Osteocyte (in vitro differentiated cells): ENCODE data around the gene SH3PXD2B. TPM values are rescaled to one million over a fixed set of nuclear protein-coding genes. Genes with fewer than 3 reads are reported as not detected.
"Not testable (repeated sequence)": the region's sequence is repeated elsewhere in the genome, so short reads cannot be mapped to it uniquely, and the experiment has no call there.

Experiments
- DNase-seq: peaks from one replicate; pipeline ENCODE4 v3.0.0; 2021; ENCODE audit warnings: mixed read lengths; ENCODE audit not compliant: unreplicated experiment; ENCODE audit errors: extremely low spot score
- H3K27ac Mint-ChIP-seq: one replicate; pipeline ENCODE4 v1.8.0; 2021; ENCODE audit warnings: mild to moderate bottlenecking, mixed read lengths; ENCODE audit not compliant: unreplicated experiment
- H3K27me3 Mint-ChIP-seq: one replicate; pipeline ENCODE4 v1.8.0; 2021; ENCODE audit warnings: mixed read lengths; ENCODE audit not compliant: unreplicated experiment
- H3K36me3 Mint-ChIP-seq: one replicate; pipeline ENCODE4 v1.8.0; 2021; ENCODE audit warnings: mixed read lengths; ENCODE audit not compliant: unreplicated experiment
- H3K4me1 Mint-ChIP-seq: one replicate; pipeline ENCODE4 v1.8.0; 2021; ENCODE audit warnings: mixed read lengths; ENCODE audit not compliant: unreplicated experiment
- H3K4me3 Mint-ChIP-seq: one replicate; pipeline ENCODE4 v1.8.0; 2021; ENCODE audit warnings: mild to moderate bottlenecking, moderate library complexity, mixed read lengths; ENCODE audit not compliant: unreplicated experiment
- H3K9me3 Mint-ChIP-seq: one replicate; pipeline ENCODE4 v1.8.0; 2021; ENCODE audit warnings: mixed read lengths; ENCODE audit not compliant: unreplicated experiment
- CTCF ChIP-seq: fragments of 200-600 bp; sonication (generic); IDR thresholded peaks from 2 replicates; pipeline ENCODE4 v1.5.0; 2021; ENCODE audit warnings: antibody characterized with exemption, mild to moderate bottlenecking, moderate library complexity
- total RNA-seq: library from RNA; stranded (reverse); gene quantifications from 2 replicates; pipeline ENCODE4 v1.2.1, GENCODE V29; 2021

The SH3PXD2B gene
- total RNA-seq, 1 donor from 2014 or later = 114 TPM

DNA sequence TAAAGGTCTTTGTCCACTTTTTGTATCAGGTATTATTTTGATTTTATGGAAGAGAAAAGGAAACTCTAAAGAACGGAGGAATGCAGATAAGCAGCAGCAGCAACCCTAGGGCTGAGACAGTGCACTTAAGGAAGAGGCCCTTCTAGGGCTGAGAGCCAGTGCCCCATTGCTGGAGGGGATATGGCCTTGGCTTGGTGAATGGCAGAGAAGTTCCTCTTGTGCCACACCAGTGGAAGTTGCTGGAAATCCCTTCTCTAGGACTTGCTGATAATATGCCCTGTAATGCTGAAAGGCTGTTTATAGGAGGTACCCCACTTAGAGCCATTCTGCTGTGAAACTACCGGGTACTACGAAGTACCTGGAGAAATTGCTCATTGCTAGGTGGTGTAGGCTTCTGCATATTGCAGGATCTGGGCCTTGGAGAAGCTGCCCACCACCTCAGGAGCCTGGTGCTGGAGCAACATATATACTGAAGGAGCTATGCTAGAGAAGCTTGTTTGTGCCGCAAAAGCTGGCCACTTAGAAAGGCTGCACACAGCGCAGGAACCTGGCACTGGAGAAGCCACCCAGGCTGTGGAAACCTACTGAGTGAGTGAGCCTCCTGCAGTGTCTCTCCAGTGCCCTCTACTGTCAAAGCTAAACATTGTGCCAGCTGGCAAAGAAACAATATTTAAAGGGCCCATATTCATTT, 161.1 kb downstream of the SH3PXD2B start:
- peak; percentile 95 for TF ChIP-seq CTCF
- peaks cover 5% of the 10 kb centered on the region for H3K4me1 Mint-ChIP-seq
- H3K27me3 Mint-ChIP-seq = peaks cover 3% of the 10 kb centered on the region
- peak; percentile 85 for DNase-seq
- no peak overlapping the region for H3K4me3 Mint-ChIP-seq
- H3K36me3 Mint-ChIP-seq = no peaks in the 10 kb centered on the region
- H3K9me3 Mint-ChIP-seq = no peaks in the 10 kb centered on the region
- H3K27ac Mint-ChIP-seq = no peak overlapping the region

DNA sequence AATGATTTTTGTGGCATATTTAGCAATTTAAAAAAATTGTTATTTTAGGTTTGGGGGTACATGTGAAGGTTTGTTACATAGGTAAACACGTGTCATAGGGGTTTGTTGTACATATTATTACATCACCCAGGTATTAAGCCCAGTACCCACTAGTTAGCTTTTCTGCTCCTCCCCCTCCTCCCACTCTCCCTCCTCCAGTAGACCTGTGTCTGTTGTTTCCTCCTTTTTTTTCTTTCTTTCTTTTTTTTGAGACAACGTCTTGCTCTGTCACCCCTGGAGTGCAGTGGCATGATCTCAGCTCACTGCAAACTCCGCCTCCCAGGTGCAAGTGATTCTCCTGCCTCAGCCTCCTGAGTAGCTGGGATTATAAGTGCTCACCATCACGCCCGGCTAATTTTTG, 162.5 kb downstream of the SH3PXD2B start:
- H3K27ac Mint-ChIP-seq, H3K4me1 Mint-ChIP-seq, H3K4me3 Mint-ChIP-seq, H3K9me3 Mint-ChIP-seq, DNase-seq, H3K27me3 Mint-ChIP-seq, H3K36me3 Mint-ChIP-seq: not testable (repeated sequence)

DNA sequence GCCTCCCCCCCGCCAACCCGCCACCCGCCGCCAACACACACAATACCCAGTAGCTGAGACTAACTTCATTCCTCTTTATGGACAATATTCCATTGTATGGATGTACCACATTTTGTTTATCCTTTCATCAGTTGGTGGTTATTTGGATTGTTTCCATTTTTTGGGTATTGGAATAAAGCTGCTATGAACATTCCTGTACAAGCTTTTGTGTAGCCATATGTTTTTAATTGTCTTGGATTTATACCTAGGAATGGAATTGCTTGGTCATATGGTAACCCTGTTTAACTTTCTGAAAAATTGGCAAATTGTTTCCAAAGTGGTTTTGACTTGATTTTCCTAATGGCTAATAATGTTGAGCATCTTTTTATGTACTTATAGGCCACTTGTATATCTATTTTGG, 165.9 kb downstream of the SH3PXD2B start:
- H3K27me3 Mint-ChIP-seq = no peaks in the 10 kb centered on the region
- no peaks in the 10 kb centered on the region for H3K9me3 Mint-ChIP-seq

DNA sequence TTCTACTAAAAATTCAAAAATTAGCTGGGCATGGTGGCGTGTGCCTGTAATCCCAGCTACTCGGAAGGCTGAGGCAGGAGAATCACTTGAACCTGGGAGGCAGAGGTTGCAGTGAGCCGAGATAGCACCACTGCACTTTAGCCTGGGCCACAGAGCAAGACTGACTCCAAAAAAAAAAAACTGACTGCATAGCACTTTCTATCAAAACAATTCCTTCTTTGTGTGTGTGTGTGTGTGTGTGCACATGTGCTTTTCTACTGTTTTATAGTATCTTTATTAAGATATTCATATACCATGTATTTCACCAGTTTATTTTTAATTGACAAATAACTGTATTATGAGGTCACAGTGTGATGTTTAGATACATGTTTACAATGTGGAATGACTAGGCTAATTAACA, 167.2 kb downstream of the SH3PXD2B start:
- H3K27ac Mint-ChIP-seq, H3K4me3 Mint-ChIP-seq, H3K36me3 Mint-ChIP-seq, H3K9me3 Mint-ChIP-seq, H3K27me3 Mint-ChIP-seq, DNase-seq: not testable (repeated sequence)
- peaks cover 13% of the 10 kb centered on the region for H3K4me1 Mint-ChIP-seq

More for the DNA sequence above, 165.9 kb downstream of the SH3PXD2B start:
- TF ChIP-seq CTCF = no peak
- Mint-ChIP-seq H3K27ac (no peak overlapping the region), H3K36me3 (no peaks in the 10 kb centered on the region), H3K4me3 (no peak overlapping the region), H3K4me1 (peaks cover 15% of the 10 kb centered on the region)
- no peak for DNase-seq

- H3K4me1 Mint-ChIP-seq = peaks cover 29% of the 10 kb centered on the region
- H3K9me3 Mint-ChIP-seq = no peaks in the 10 kb centered on the region
- no peak for TF ChIP-seq CTCF
- H3K36me3 Mint-ChIP-seq = no peaks in the 10 kb centered on the region
- H3K27ac Mint-ChIP-seq = peak overlapping the region; percentile 95
- peak overlapping the region; percentile 91 for H3K4me3 Mint-ChIP-seq
- no peak for DNase-seq
- H3K27me3 Mint-ChIP-seq = no peaks in the 10 kb centered on the region
These were observed 168.8 kb downstream of the SH3PXD2B start for GRCh38 chr5:172285226-172286143.

DNA sequence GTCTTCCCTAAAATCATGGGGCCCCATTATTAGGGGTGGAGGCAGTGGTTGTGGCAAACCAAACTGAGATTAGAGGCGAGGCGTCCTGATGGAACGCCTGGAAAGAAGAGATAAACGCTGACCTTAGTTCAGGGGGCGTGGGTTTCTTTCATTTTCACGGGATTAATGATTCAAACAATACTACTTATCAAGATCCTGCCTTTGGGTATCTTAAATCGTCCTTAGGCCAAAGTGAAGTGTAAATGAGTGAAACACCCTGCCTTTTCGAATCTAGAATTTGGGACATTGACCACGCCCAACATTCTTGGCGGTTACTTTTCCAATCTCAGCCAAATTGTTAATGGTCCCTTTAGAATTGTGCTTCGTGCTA, 169.7 kb downstream of the SH3PXD2B start:
- no peaks in the 10 kb centered on the region for H3K27me3 Mint-ChIP-seq
- H3K4me1 Mint-ChIP-seq = peaks cover 36% of the 10 kb centered on the region
- H3K4me3 Mint-ChIP-seq = peak overlapping the region; percentile 91
- TF ChIP-seq CTCF = no peak
- H3K9me3 Mint-ChIP-seq = no peaks in the 10 kb centered on the region
- peak overlapping the region; percentile 95 for H3K27ac Mint-ChIP-seq
- no peaks in the 10 kb centered on the region for H3K36me3 Mint-ChIP-seq
- DNase-seq = no peak
